ENCODE results near the gene PDF. TPM values are rescaled to one million over a fixed set of nuclear protein-coding genes. Genes with fewer than 3 reads are reported as not detected.

Gene PDF
- total and polyA plus RNA-seq, 2 of the 13 experiments (the other 11 are each of a cell fraction or from before 2014, with no cell fraction given) = 12.4 to 48.8 TPM

DNA sequence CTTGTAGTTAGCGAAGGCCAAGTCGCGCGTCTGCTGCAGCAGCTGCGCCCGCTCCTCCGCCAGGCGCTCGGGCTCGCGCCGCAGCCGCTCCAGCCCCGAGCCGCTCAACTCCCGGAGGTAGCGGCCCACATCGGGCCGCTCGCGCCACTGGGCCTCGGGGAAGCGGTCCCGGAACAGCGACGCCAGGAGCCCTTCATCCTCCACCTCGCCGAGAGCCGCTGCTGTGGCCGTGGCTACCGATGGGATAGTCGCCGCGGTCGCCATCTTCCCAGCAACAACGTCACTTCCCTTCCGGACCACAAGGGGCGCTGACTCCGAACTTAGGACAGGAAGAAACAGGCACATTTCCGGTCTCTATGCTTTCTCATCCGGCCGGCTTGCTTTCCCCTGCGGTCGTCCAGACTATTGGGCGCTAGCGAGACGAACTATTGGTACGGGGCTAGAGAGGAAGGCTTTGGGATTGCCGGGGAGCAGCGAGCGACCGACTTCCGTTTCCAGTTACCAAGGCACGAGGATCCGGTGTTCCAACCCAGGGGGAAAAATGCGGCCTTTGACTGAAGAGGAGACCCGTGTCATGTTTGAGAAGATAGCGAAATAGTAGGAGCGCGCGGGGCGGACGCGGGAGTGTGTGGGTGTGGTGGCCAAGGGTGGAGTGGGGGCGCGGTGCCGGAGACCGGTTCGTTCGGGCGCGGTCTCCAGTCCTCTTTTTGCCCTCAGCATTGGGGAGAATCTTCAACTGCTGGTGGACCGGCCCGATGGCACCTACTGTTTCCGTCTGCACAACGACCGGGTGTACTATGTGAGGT, 9.1 kb upstream of the PDF start, which contains the start of the genes COG8 and NIP7 (continued):
- TF ChIP-seq, protein P1, sequence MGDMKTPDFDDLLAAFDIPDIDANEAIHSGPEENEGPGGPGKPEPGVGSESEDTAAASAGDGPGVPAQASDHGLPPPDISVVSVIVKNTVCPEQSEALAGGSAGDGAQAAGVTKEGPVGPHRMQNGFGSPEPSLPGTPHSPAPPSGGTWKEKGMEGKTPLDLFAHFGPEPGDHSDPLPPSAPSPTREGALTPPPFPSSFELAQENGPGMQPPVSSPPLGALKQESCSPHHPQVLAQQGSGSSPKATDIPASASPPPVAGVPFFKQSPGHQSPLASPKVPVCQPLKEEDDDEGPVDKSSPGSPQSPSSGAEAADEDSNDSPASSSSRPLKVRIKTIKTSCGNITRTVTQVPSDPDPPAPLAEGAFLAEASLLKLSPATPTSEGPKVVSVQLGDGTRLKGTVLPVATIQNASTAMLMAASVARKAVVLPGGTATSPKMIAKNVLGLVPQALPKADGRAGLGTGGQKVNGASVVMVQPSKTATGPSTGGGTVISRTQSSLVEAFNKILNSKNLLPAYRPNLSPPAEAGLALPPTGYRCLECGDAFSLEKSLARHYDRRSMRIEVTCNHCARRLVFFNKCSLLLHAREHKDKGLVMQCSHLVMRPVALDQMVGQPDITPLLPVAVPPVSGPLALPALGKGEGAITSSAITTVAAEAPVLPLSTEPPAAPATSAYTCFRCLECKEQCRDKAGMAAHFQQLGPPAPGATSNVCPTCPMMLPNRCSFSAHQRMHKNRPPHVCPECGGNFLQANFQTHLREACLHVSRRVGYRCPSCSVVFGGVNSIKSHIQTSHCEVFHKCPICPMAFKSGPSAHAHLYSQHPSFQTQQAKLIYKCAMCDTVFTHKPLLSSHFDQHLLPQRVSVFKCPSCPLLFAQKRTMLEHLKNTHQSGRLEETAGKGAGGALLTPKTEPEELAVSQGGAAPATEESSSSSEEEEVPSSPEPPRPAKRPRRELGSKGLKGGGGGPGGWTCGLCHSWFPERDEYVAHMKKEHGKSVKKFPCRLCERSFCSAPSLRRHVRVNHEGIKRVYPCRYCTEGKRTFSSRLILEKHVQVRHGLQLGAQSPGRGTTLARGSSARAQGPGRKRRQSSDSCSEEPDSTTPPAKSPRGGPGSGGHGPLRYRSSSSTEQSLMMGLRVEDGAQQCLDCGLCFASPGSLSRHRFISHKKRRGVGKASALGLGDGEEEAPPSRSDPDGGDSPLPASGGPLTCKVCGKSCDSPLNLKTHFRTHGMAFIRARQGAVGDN (CRISPR knock-in tag; IDR thresholded peaks at IDR 0.05) = peak; percentile 96
- TF ChIP-seq HNRNPK (IDR thresholded peaks at IDR 0.05; ENCODE audit: low read depth, low read length, poor library complexity, severe bottlenecking) (no peak), SRSF4 (IDR thresholded peaks at IDR 0.05; ENCODE audit: low read depth, low read length, poor library complexity, severe bottlenecking) (no peak), ZNF879 (CRISPR knock-in tag; IDR thresholded peaks at IDR 0.05) (peak; percentile 34), FOSL2 (CRISPR knock-in tag; IDR thresholded peaks at IDR 0.05) (peak; percentile 62; the same call in 1 of the 2 replicates), ZNF441 (CRISPR knock-in tag; IDR thresholded peaks at IDR 0.05; ENCODE audit: borderline replicate concordance) (peak; percentile 70), SRF (IDR thresholded peaks at IDR 0.05; ENCODE audit: low read depth, low read length) (peak; percentile 65; the same call in 1 of the 2 replicates), RFXAP (CRISPR knock-in tag; IDR thresholded peaks at IDR 0.05; ENCODE audit: borderline replicate concordance) (peak; percentile 95), ZNF724P (CRISPR knock-in tag; IDR thresholded peaks at IDR 0.05; ENCODE audit: borderline replicate concordance) (no peak; the same call in 1 of the 2 replicates), RBM22 (optimal IDR thresholded peaks at IDR 0.05; ENCODE audit: low read length) (peak; percentile 58), RFX5 (IDR thresholded peaks at IDR 0.05; ENCODE audit: low read depth, low read length) (0 out of 2 replicates have a peak, but pooled peaks have one; percentile 60), DPF2 (CRISPR knock-in tag; IDR thresholded peaks at IDR 0.05; ENCODE audit: borderline replicate concordance, low read depth) (no peak)
- TF ChIP-seq, protein P2, sequence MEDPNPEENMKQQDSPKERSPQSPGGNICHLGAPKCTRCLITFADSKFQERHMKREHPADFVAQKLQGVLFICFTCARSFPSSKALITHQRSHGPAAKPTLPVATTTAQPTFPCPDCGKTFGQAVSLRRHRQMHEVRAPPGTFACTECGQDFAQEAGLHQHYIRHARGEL (CRISPR knock-in tag; IDR thresholded peaks at IDR 0.05) = 0 out of 2 replicates have a peak, but pooled peaks have one; percentile 63
- TF ChIP-seq, protein P3, sequence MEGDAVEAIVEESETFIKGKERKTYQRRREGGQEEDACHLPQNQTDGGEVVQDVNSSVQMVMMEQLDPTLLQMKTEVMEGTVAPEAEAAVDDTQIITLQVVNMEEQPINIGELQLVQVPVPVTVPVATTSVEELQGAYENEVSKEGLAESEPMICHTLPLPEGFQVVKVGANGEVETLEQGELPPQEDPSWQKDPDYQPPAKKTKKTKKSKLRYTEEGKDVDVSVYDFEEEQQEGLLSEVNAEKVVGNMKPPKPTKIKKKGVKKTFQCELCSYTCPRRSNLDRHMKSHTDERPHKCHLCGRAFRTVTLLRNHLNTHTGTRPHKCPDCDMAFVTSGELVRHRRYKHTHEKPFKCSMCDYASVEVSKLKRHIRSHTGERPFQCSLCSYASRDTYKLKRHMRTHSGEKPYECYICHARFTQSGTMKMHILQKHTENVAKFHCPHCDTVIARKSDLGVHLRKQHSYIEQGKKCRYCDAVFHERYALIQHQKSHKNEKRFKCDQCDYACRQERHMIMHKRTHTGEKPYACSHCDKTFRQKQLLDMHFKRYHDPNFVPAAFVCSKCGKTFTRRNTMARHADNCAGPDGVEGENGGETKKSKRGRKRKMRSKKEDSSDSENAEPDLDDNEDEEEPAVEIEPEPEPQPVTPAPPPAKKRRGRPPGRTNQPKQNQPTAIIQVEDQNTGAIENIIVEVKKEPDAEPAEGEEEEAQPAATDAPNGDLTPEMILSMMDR (CRISPR knock-in tag; IDR thresholded peaks at IDR 0.05) = peak; percentile 96
- TF ChIP-seq, protein P4, sequence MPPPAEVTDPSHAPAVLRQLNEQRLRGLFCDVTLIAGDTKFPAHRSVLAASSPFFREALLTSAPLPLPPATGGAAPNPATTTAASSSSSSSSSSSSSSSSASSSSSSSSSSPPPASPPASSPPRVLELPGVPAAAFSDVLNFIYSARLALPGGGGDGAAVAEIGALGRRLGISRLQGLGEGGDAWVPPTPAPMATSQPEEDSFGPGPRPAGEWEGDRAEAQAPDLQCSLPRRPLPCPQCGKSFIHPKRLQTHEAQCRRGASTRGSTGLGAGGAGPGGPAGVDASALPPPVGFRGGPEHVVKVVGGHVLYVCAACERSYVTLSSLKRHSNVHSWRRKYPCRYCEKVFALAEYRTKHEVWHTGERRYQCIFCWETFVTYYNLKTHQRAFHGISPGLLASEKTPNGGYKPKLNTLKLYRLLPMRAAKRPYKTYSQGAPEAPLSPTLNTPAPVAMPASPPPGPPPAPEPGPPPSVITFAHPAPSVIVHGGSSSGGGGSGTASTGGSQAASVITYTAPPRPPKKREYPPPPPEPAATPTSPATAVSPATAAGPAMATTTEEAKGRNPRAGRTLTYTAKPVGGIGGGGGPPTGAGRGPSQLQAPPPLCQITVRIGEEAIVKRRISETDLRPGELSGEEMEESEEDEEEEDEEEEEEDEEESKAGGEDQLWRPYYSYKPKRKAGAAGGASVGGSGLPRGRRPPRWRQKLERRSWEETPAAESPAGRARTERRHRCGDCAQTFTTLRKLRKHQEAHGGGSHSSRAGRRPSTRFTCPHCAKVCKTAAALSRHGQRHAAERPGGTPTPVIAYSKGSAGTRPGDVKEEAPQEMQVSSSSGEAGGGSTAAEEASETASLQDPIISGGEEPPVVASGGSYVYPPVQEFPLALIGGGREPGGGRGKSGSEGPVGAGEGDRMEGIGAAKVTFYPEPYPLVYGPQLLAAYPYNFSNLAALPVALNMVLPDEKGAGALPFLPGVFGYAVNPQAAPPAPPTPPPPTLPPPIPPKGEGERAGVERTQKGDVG (CRISPR knock-in tag; IDR thresholded peaks at IDR 0.05; ENCODE audit: borderline replicate concordance) = peak; percentile 87; the same call in 1 of the 2 replicates
- TF ChIP-seq, protein P5, sequence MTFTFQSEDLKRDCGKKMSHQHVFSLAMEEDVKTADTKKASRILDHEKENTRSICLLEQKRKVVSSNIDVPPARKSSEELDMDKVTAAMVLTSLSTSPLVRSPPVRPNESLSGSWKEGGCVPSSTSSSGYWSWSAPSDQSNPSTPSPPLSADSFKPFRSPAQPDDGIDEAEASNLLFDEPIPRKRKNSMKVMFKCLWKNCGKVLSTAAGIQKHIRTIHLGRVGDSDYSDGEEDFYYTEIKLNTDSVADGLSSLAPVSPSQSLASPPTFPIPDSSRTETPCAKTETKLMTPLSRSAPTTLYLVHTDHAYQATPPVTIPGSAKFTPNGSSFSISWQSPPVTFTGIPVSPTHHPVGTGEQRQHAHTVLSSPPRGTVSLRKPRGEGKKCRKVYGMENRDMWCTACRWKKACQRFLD (CRISPR knock-in tag; IDR thresholded peaks at IDR 0.05; ENCODE audit: borderline replicate concordance) = peak; percentile 15; the same call in 1 of the 2 replicates
